Cardiac muscle cell (in vitro differentiated cells and primary cell): Measurements from ENCODE around the gene HK1. TPM values are rescaled to one million over a fixed set of nuclear protein-coding genes. Genes with fewer than 3 reads are reported as not detected.

ENCODE experiments used
- DNase-seq, 2 donors: peaks; one replicate each; pipeline versions ENCODE4 v3.0.0 to v3.0.0-alpha.2; 2010 to 2017; ENCODE audit warnings: low read depth in 1 of 2, low spot score in 1 of 2
- H3K27ac ChIP-seq: fragments of 200-600 bp; sonication (generic); 2 replicates; pipeline ENCODE4 v1.5.1; 2016
- H3K27me3 ChIP-seq: fragments of 200-600 bp; sonication (generic); 2 replicates; pipeline ENCODE4 v1.6.0; 2016; ENCODE audit warnings: control low read depth
- H3K36me3 ChIP-seq: fragments of 200-600 bp; sonication (generic); 2 replicates; pipeline ENCODE4 v1.5.1; 2016; ENCODE audit warnings: control low read depth
- H3K4me1 ChIP-seq: fragments of 200-600 bp; sonication (generic); 2 replicates; pipeline ENCODE4 v1.8.1; 2017; ENCODE audit warnings: low read depth, mild to moderate bottlenecking, mixed run types
- H3K4me3 ChIP-seq: fragments of 200-600 bp; sonication (generic); 2 replicates; pipeline ENCODE4 v1.5.1; 2016; ENCODE audit warnings: mild to moderate bottlenecking
- H3K9me3 ChIP-seq: fragments of 200-600 bp; sonication (generic); 2 replicates; pipeline ENCODE4 v1.5.1; 2017; ENCODE audit warnings: low read depth, mild to moderate bottlenecking, control low read depth
- CTCF ChIP-seq: IDR thresholded peaks from 2 replicates; pipeline ENCODE4 v1.5.1; 2012; ENCODE audit warnings: low read depth, mild to moderate bottlenecking, low read length
- polyA plus RNA-seq: library from polyadenylated mRNA; unstranded; fragments of >200 nt; fragmentation: Nextera tagmentation; extraction: Ambion mirVana; gene quantifications from 2 replicates; pipeline ENCODE4 v1.2.1, GENCODE V29; 2016
- total RNA-seq: library from RNA; depleted of rRNA; stranded (reverse); fragments of >200 nt; gene quantifications from 2 replicates; pipeline ENCODE4 v1.2.3, GENCODE V29; 2016

HK1 gene
- total and polyA plus RNA-seq, 2 experiments from 2014 or later: 324 to 347 TPM

GRCh38 chr10:69428165-69428564 lies 149.9 kb downstream of the HK1 start:
- no peak overlapping the region for H3K4me3 ChIP-seq
- no peaks in the 10 kb centered on the region for H3K9me3 ChIP-seq
- TF ChIP-seq CTCF: no peak
- DNase-seq: peak in 1 of 2 donors; percentile 29
- no peaks in the 10 kb centered on the region for H3K36me3 ChIP-seq
- H3K27ac ChIP-seq: no peak overlapping the region
- peaks cover 7% of the 10 kb centered on the region for H3K4me1 ChIP-seq
- no peaks in the 10 kb centered on the region for H3K27me3 ChIP-seq

- Histone ChIP-seq H3K9me3 (no peaks in the 10 kb centered on the region), H3K36me3 (no peaks in the 10 kb centered on the region), H3K4me3 (no peak overlapping the region), H3K4me1 (peaks cover 6% of the 10 kb centered on the region), H3K27ac (no peak overlapping the region), H3K27me3 (no peaks in the 10 kb centered on the region)
- DNase-seq: peak in 1 of 2 donors; percentile 60
- TF ChIP-seq CTCF: no peak
Measured at GRCh38 chr10:69434169-69434568, 155.9 kb downstream of the HK1 start.

GRCh38 chr10:69434926-69435325 lies 156.6 kb downstream of the HK1 start:
- H3K4me1 ChIP-seq: peaks cover 14% of the 10 kb centered on the region
- no peak for TF ChIP-seq CTCF
- H3K4me3 ChIP-seq: no peak overlapping the region
- H3K9me3 ChIP-seq: no peaks in the 10 kb centered on the region
- DNase-seq: no peak
- no peaks in the 10 kb centered on the region for H3K27me3 ChIP-seq
- no peak overlapping the region for H3K27ac ChIP-seq
- H3K36me3 ChIP-seq: no peaks in the 10 kb centered on the region

- Histone ChIP-seq H3K36me3 (no peaks in the 10 kb centered on the region), H3K4me1 (peaks cover 20% of the 10 kb centered on the region), H3K4me3 (no peak overlapping the region), H3K27me3 (no peaks in the 10 kb centered on the region), H3K9me3 (no peaks in the 10 kb centered on the region), H3K27ac (no peak overlapping the region)
- no peak for TF ChIP-seq CTCF
- DNase-seq: no peak
Measured at GRCh38 chr10:69435966-69436520, 157.7 kb downstream of the HK1 start.

GRCh38 chr10:69437321-69438259 lies 159.3 kb downstream of the HK1 start:
- H3K4me3 ChIP-seq: no peak overlapping the region
- H3K27me3 ChIP-seq: no peaks in the 10 kb centered on the region
- no peak for DNase-seq
- H3K4me1 ChIP-seq: peaks cover 20% of the 10 kb centered on the region
- no peaks in the 10 kb centered on the region for H3K9me3 ChIP-seq
- no peaks in the 10 kb centered on the region for H3K36me3 ChIP-seq
- H3K27ac ChIP-seq: no peak overlapping the region
- TF ChIP-seq CTCF: no peak
